Colon (tissue), 2 donors: ENCODE measurements around the gene CD151.

ENCODE experiments used
- FAIRE-seq: peaks from 2 replicates; lab custom pipeline; 2012; peaks lifted over from hg19 to GRCh38; lab: Jason Lieb, UNC
- donor health status: control.
- donor health status: control.

The CD151 gene

GRCh38 chr11:858053-858761 lies 25.5 kb downstream of the CD151 start:
- no peak for FAIRE-seq

- FAIRE-seq: no peak
Measured at GRCh38 chr11:858762-859339, 26.1 kb downstream of the CD151 start.

- no peak for FAIRE-seq
Measured at GRCh38 chr11:859394-860131, 26.8 kb downstream of the CD151 start.

- no peak for FAIRE-seq
Measured at GRCh38 chr11:860234-861104, 27.7 kb downstream of the CD151 start.

- FAIRE-seq: no peak
Measured at GRCh38 chr11:861105-861479, 28.3 kb downstream of the CD151 start.

- no peak for FAIRE-seq
Measured at GRCh38 chr11:862081-862661, 29.4 kb downstream of the CD151 start.

GRCh38 chr11:862696-863022 lies 29.9 kb downstream of the CD151 start:
- no peak for FAIRE-seq

- no peak for FAIRE-seq
Measured at GRCh38 chr11:863023-863909, 30.5 kb downstream of the CD151 start.

- no peak for FAIRE-seq
Measured at GRCh38 chr11:863910-864827, 31.4 kb downstream of the CD151 start.

GRCh38 chr11:864898-865297 lies 32.1 kb downstream of the CD151 start:
- FAIRE-seq: no peak

GRCh38 chr11:865462-866430 lies 33.0 kb downstream of the CD151 start:
- no peak for FAIRE-seq

- no peak for FAIRE-seq
Measured at GRCh38 chr11:866481-866880, 33.7 kb downstream of the CD151 start.

- no peak for FAIRE-seq
Measured at GRCh38 chr11:867856-868358, 35.2 kb downstream of the CD151 start.

GRCh38 chr11:868394-868793 lies 35.6 kb downstream of the CD151 start:
- FAIRE-seq: no peak

- no peak for FAIRE-seq
Measured at GRCh38 chr11:868802-869201, 36.0 kb downstream of the CD151 start.

- no peak for FAIRE-seq
Measured at GRCh38 chr11:869399-870126, 36.8 kb downstream of the CD151 start.

GRCh38 chr11:870127-870413 lies 37.3 kb downstream of the CD151 start:
- FAIRE-seq: no peak

- FAIRE-seq: no peak
Measured at GRCh38 chr11:870418-870817, 37.7 kb downstream of the CD151 start.
